DOHH2 (cell line): ENCODE measurements around the gene OASL.

Experiments used
- EZH2phosphoT487 ChIP-seq: fragments of 200-600 bp; sonication (generic); IDR thresholded peaks from 2 replicates; pipeline ENCODE4 v1.6.1; 2017; ENCODE audit warnings: borderline replicate concordance, mild to moderate bottlenecking, antibody characterized with exemption, low read length, moderate library complexity, mixed read lengths
- TF ChIP-seq, protein P1 (sequence below): fragments of 200-600 bp; sonication (generic); IDR thresholded peaks from one replicate; pipeline ENCODE4 v1.5.1; 2014; ENCODE audit warnings: antibody characterized with exemption, mild to moderate bottlenecking, low read depth, low read length; ENCODE audit not compliant: poor library complexity, severe bottlenecking

DNA sequence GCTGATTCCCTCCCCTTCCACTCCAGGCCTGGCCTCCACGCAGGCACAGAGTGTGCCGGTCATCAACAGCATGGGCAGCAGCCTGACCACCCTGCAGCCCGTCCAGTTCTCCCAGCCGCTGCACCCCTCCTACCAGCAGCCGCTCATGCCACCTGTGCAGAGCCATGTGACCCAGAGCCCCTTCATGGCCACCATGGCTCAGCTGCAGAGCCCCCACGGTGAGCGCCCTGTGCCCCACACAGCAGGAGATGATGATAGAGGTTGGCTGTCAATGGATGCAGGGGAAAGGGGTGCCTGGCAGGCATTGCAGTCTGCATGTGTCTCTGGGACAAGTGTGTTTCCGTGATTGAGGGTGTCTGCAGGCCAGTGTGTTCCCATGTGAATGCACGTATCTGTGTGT is 41.6 kb downstream of the OASL start:
- TF ChIP-seq, protein P1, sequence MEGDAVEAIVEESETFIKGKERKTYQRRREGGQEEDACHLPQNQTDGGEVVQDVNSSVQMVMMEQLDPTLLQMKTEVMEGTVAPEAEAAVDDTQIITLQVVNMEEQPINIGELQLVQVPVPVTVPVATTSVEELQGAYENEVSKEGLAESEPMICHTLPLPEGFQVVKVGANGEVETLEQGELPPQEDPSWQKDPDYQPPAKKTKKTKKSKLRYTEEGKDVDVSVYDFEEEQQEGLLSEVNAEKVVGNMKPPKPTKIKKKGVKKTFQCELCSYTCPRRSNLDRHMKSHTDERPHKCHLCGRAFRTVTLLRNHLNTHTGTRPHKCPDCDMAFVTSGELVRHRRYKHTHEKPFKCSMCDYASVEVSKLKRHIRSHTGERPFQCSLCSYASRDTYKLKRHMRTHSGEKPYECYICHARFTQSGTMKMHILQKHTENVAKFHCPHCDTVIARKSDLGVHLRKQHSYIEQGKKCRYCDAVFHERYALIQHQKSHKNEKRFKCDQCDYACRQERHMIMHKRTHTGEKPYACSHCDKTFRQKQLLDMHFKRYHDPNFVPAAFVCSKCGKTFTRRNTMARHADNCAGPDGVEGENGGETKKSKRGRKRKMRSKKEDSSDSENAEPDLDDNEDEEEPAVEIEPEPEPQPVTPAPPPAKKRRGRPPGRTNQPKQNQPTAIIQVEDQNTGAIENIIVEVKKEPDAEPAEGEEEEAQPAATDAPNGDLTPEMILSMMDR = no peak
- no peak for TF ChIP-seq EZH2phosphoT487
